Nucleus accumbens (tissue), 56 donors: ENCODE measurements around the gene COMP.
"Not testable (repeated sequence)": the region's sequence is repeated elsewhere in the genome, so short reads cannot be mapped to it uniquely, and the experiment has no call there.

Experiments used
- DNase-seq, 56 donors: peaks; one replicate each; lab custom pipeline; 2025; lab: John Stamatoyannopoulos, UW

Gene COMP

GRCh38 chr19:18790566-18791314 lies at the start of gene COMP:
Gene COMP (minus strand): TSS chr19:18791305. CDS start chr19:18791269, 36 bp downstream.
- DNase-seq, result no peak

- no peak for DNase-seq
Observed at GRCh38 chr19:18840288-18841267, 49.5 kb upstream of the COMP start.

- no peak for DNase-seq
Observed at GRCh38 chr19:18839465-18840287, 48.6 kb upstream of the COMP start.

- DNase-seq, result no peak
Observed at GRCh38 chr19:18834644-18834984, 43.5 kb upstream of the COMP start.

GRCh38 chr19:18833849-18834643 lies 42.9 kb upstream of the COMP start:
- DNase-seq, result no peak

GRCh38 chr19:18833141-18833476 lies 42.0 kb upstream of the COMP start:
- no peak for DNase-seq

- peak in 1 of 56 donors; percentile 6 for DNase-seq
Observed at GRCh38 chr19:18832306-18833140, 41.4 kb upstream of the COMP start.

GRCh38 chr19:18831524-18832305 lies 40.6 kb upstream of the COMP start, which contains the start of gene UPF1:
Gene UPF1 (plus strand): TSS chr19:18831959. CDS start chr19:18832210, 251 bp downstream.
- peak in 55 of 56 donors; percentile 45 to 94 (median 82) for DNase-seq

GRCh38 chr19:18830488-18830887 lies 39.4 kb upstream of the COMP start:
- DNase-seq, result no peak

GRCh38 chr19:18828786-18829185 lies 37.7 kb upstream of the COMP start:
- no peak for DNase-seq

- no peak for DNase-seq
Observed at GRCh38 chr19:18817574-18817973, 26.5 kb upstream of the COMP start.

GRCh38 chr19:18816645-18817044 lies 25.5 kb upstream of the COMP start:
- DNase-seq, result not testable (repeated sequence)

- no peak for DNase-seq
Observed at GRCh38 chr19:18815673-18816072, 24.6 kb upstream of the COMP start.

- no peak for DNase-seq
Observed at GRCh38 chr19:18814063-18814462, 23.0 kb upstream of the COMP start.

- not testable (repeated sequence) for DNase-seq
Observed at GRCh38 chr19:18811638-18812037, 20.5 kb upstream of the COMP start.

GRCh38 chr19:18809149-18809868 lies 18.2 kb upstream of the COMP start:
- peak in 4 of 56 donors; percentile 2 to 19 (median 10) for DNase-seq

- DNase-seq, result no peak
Observed at GRCh38 chr19:18807861-18808331, 16.8 kb upstream of the COMP start.
